Astrocyte (in vitro differentiated cells and primary cell): ENCODE measurements around the gene SNRPA. TPM values are rescaled to one million over a fixed set of nuclear protein-coding genes. Genes with fewer than 3 reads are reported as not detected.

Experiments
- DNase-seq: peaks from one replicate; pipeline ENCODE4 v3.0.0-alpha.2; 2010; ENCODE audit warnings: low read depth
- FAIRE-seq: peaks from 2 replicates; lab custom pipeline; 2011; peaks lifted over from hg19 to GRCh38; lab: Jason Lieb, UNC
- H2AFZ ChIP-seq: 2 replicates; pipeline ENCODE4 v1.6.0; 2012; ENCODE audit warnings: low read depth, low read length, inconsistent platforms
- H3K27ac ChIP-seq: 2 replicates; pipeline ENCODE4 v1.5.1; 2011; ENCODE audit warnings: low read depth, low read length, inconsistent platforms
- H3K27me3 ChIP-seq: 2 replicates; pipeline ENCODE4 v1.6.0; 2011; ENCODE audit warnings: low read length, inconsistent platforms; ENCODE audit not compliant: insufficient read depth
- H3K36me3 ChIP-seq: 2 replicates; pipeline ENCODE4 v1.5.1; 2011; ENCODE audit warnings: low read length, inconsistent platforms; ENCODE audit not compliant: insufficient read depth
- H3K4me1 ChIP-seq: 2 replicates; pipeline ENCODE4 v1.5.1; 2011; ENCODE audit warnings: low read length, inconsistent platforms; ENCODE audit not compliant: insufficient read depth
- H3K4me2 ChIP-seq: 2 replicates; pipeline ENCODE4 v1.6.0; 2012; ENCODE audit warnings: low read length, inconsistent platforms
- H3K4me3 ChIP-seq: 2 replicates; pipeline ENCODE4 v1.5.1; 2011; ENCODE audit warnings: low read depth, mild to moderate bottlenecking, low read length, inconsistent platforms; ENCODE audit not compliant: insufficient read depth
- H3K79me2 ChIP-seq: 2 replicates; pipeline ENCODE4 v1.6.0; 2012; ENCODE audit warnings: mild to moderate bottlenecking, low read length, inconsistent platforms; ENCODE audit not compliant: insufficient read depth
- H3K9ac ChIP-seq: 2 replicates; pipeline ENCODE4 v1.6.0; 2012; ENCODE audit warnings: mild to moderate bottlenecking, low read length, inconsistent platforms
- H3K9me3 ChIP-seq: 2 replicates; pipeline ENCODE4 v1.5.1; 2012; ENCODE audit warnings: low read depth, mild to moderate bottlenecking, low read length, inconsistent platforms; ENCODE audit not compliant: insufficient read depth
- H4K20me1 ChIP-seq: 2 replicates; pipeline ENCODE4 v1.6.0; 2012; ENCODE audit warnings: low read length, inconsistent platforms; ENCODE audit not compliant: insufficient read depth
- H3K27ac Mint-ChIP-seq: one replicate; pipeline ENCODE4 v1.8.0; 2021; ENCODE audit warnings: mild to moderate bottlenecking, mixed read lengths; ENCODE audit not compliant: unreplicated experiment
- H3K27me3 Mint-ChIP-seq: one replicate; pipeline ENCODE4 v1.8.0; 2021; ENCODE audit warnings: low read depth, mixed read lengths; ENCODE audit not compliant: unreplicated experiment
- H3K36me3 Mint-ChIP-seq: one replicate; pipeline ENCODE4 v1.8.0; 2021; ENCODE audit warnings: low read depth, mixed read lengths; ENCODE audit not compliant: unreplicated experiment
- H3K4me1 Mint-ChIP-seq: one replicate; pipeline ENCODE4 v1.8.0; 2021; ENCODE audit warnings: low read depth, mixed read lengths; ENCODE audit not compliant: unreplicated experiment
- H3K4me3 Mint-ChIP-seq: one replicate; pipeline ENCODE4 v1.8.0; 2021; ENCODE audit warnings: mild to moderate bottlenecking, moderate library complexity, mixed read lengths; ENCODE audit not compliant: unreplicated experiment
- H3K9me3 Mint-ChIP-seq: one replicate; pipeline ENCODE4 v1.8.0; 2021; ENCODE audit warnings: mild to moderate bottlenecking, mixed read lengths; ENCODE audit not compliant: unreplicated experiment
- CTCF ChIP-seq: IDR thresholded peaks from 2 replicates; pipeline ENCODE4 v1.5.1; 2011; ENCODE audit warnings: low read depth, mild to moderate bottlenecking, inconsistent platforms, low read length, moderate library complexity; ENCODE audit not compliant: insufficient read depth
- EZH2 ChIP-seq: IDR thresholded peaks from 2 replicates; pipeline ENCODE4 v1.6.1; 2012; ENCODE audit warnings: mild to moderate bottlenecking, low read length, inconsistent platforms; ENCODE audit not compliant: insufficient read depth
- total RNA-seq: library from RNA; stranded (reverse); gene quantifications from 2 replicates; pipeline ENCODE4 v1.2.1, GENCODE V29; 2021

The SNRPA gene
- total RNA-seq, 1 donor from 2014 or later = 67.0 TPM

GRCh38 chr19:40718774-40719391 is 32.1 kb upstream of the SNRPA start:
- H2AFZ ChIP-seq = no peak overlapping the region
- H3K36me3 ChIP-seq = peaks cover 3% of the 10 kb centered on the region
- peak overlapping the region; percentile 100 for H3K27ac ChIP-seq
- no peak for FAIRE-seq
- TF ChIP-seq EZH2 = no peak
- no peak for TF ChIP-seq CTCF
- Mint-ChIP-seq H3K36me3 (peaks cover 4% of the 10 kb centered on the region), H3K9me3 (no peaks in the 10 kb centered on the region), H3K4me1 (peaks cover 29% of the 10 kb centered on the region), H3K27me3 (no peaks in the 10 kb centered on the region), H3K4me3 (peak overlapping the region; percentile 97), H3K27ac (peak overlapping the region; percentile 96)
- no peaks in the 10 kb centered on the region for H3K9me3 ChIP-seq
- H3K9ac ChIP-seq = peak overlapping the region; percentile 93
- H4K20me1 ChIP-seq = peaks cover 43% of the 10 kb centered on the region
- H3K27me3 ChIP-seq = no peaks in the 10 kb centered on the region
- peak overlapping the region; percentile 76 for H3K4me3 ChIP-seq
- peaks cover 59% of the 10 kb centered on the region for H3K4me1 ChIP-seq
- DNase-seq = peak; percentile 16
- peak overlapping the region; percentile 99 for H3K4me2 ChIP-seq
- peaks cover 73% of the 10 kb centered on the region for H3K79me2 ChIP-seq

- peak overlapping the region; percentile 97 for H3K4me3 Mint-ChIP-seq
Measured at GRCh38 chr19:40719414-40719894, 31.5 kb upstream of the SNRPA start.

More at GRCh38 chr19:40719414-40719894, 31.5 kb upstream of the SNRPA start:
- peaks cover 49% of the 10 kb centered on the region for H4K20me1 ChIP-seq
- H3K27ac ChIP-seq = no peak overlapping the region
- no peak for TF ChIP-seq EZH2
- no peak for TF ChIP-seq CTCF
- no peak for DNase-seq
- Mint-ChIP-seq H3K27me3 (no peaks in the 10 kb centered on the region), H3K36me3 (peaks cover 8% of the 10 kb centered on the region), H3K4me1 (peaks cover 27% of the 10 kb centered on the region), H3K27ac (peak overlapping the region; percentile 72), H3K9me3 (no peaks in the 10 kb centered on the region)
- H3K9ac ChIP-seq = peak overlapping the region; percentile 93
- peak overlapping the region; percentile 99 for H3K4me2 ChIP-seq
- FAIRE-seq = no peak
- peak overlapping the region; percentile 76 for H3K4me3 ChIP-seq
- peaks cover 73% of the 10 kb centered on the region for H3K79me2 ChIP-seq
- H3K9me3 ChIP-seq = no peaks in the 10 kb centered on the region
- peaks cover 6% of the 10 kb centered on the region for H3K36me3 ChIP-seq
- H2AFZ ChIP-seq = no peak overlapping the region
- peaks cover 56% of the 10 kb centered on the region for H3K4me1 ChIP-seq
- no peaks in the 10 kb centered on the region for H3K27me3 ChIP-seq
